Measurements from ENCODE around the gene MUL1. TPM values are rescaled to one million over a fixed set of nuclear protein-coding genes. Genes with fewer than 3 reads are reported as not detected.

Gene MUL1
- total and polyA plus RNA-seq, 4 donors, result 6.0 to 32.6 (median 24.6) TPM

DNA sequence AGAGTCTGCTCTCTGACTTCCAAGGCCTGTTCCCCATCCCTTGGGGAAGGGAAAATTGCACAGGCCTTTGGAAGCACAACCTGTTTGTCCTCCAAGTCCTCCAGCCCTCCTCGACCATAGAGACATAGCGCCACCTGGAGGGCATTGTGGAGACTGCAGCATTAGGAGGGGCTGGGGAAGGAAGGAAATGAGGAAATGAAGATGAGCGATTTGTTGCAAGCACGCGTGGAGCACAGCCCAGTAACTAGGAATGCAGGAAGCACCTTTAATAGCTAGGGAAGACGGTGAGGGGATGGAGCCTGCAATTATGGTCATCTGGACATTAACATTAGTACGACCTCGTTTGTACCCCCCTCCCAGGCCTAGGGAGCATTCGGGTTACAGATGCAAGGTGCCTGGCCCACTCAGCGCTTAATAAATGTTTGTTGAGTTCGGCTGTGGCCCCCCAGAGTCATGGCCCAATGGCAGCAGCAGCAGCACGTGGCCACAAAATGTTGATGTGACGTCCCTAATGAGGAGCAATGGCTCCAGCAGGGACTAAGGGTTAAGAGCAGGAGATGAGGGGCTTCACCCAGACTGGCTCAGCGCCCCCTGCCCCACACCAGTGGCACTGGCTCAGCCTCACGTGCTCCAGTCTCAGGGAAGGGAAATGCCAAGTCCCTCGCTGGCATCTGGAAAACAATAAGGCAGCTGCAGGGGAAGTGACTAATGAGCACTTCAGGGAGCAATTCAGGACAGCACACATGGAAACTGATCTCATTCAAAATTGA lies 13.9 kb downstream of the MUL1 start:
- Histone ChIP-seq H3K36me3 (ENCODE audit: control insufficient read depth in 4 of 4, insufficient read depth in 4 of 4, low read length in 4 of 4) (peaks cover 0 to 7% (median 1%) of the 10 kb centered on the region in 4 donors), H3K27ac (ENCODE audit: low read depth in 1 of 2, low read length in 1 of 2) (peak overlapping the region in 1 of 2 donors; percentile 80), H3K9me3 (ENCODE audit: control insufficient read depth in 4 of 4, insufficient read depth in 3 of 4, low read length in 3 of 4) (no peaks in the 10 kb centered on the region), H3K9ac (ENCODE audit: insufficient read depth in 1 of 2, low read length in 2 of 2) (no peak overlapping the region), H3K4me3 (no peak overlapping the region), H3K27me3 (ENCODE audit: control insufficient read depth in 3 of 3, insufficient read depth in 3 of 3, low read length in 2 of 3) (peaks cover 0 to 25% (median 0%) of the 10 kb centered on the region in 3 donors), H3K4me1 (ENCODE audit: control insufficient read depth in 5 of 5, insufficient read depth in 5 of 5, low read length in 5 of 5) (peaks cover 0 to 8% (median 0%) of the 10 kb centered on the region in 5 donors)
- DNase-seq (peak; percentile 89 to 92 (median 90)), ATAC-seq (ENCODE audit: insufficient read depth, low FRiP score) (peak; percentile 75)
- TF ChIP-seq, protein P1, sequence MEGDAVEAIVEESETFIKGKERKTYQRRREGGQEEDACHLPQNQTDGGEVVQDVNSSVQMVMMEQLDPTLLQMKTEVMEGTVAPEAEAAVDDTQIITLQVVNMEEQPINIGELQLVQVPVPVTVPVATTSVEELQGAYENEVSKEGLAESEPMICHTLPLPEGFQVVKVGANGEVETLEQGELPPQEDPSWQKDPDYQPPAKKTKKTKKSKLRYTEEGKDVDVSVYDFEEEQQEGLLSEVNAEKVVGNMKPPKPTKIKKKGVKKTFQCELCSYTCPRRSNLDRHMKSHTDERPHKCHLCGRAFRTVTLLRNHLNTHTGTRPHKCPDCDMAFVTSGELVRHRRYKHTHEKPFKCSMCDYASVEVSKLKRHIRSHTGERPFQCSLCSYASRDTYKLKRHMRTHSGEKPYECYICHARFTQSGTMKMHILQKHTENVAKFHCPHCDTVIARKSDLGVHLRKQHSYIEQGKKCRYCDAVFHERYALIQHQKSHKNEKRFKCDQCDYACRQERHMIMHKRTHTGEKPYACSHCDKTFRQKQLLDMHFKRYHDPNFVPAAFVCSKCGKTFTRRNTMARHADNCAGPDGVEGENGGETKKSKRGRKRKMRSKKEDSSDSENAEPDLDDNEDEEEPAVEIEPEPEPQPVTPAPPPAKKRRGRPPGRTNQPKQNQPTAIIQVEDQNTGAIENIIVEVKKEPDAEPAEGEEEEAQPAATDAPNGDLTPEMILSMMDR (IDR thresholded peaks at IDR 0.05; ENCODE audit: control extremely low read depth, extremely low read depth), result peak; percentile 99
- WGBS, 2 donors, result 2 to 3% methylated on average over 16 of the region's 16 CpGs

DNA sequence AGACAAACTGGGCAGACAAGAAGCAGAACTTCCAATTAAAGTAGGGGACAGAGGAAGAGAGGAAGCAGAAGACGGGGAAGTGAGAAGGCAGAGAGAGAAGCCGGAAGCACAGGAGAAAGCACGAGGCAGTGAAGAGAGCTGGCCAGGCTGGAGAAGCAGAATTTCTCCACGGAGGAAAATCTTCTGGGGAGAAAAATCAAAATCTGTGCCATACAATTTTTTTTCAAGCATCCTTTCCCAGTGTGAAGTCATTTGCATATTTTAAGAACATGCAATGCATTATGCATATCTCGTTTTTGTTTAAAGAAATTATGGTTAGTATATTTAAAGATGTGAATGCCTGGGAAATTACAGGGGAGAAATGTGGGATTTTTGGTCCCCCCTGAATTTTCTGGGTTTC lies 14.6 kb downstream of the MUL1 start:
- no peak for ATAC-seq (ENCODE audit: insufficient read depth, low FRiP score)
- WGBS, 2 donors, result 21 to 32% methylated on average over 5 of the region's 5 CpGs
- Histone ChIP-seq H3K27me3 (ENCODE audit: control insufficient read depth in 3 of 3, insufficient read depth in 3 of 3, low read length in 2 of 3) (peaks cover 0 to 29% (median 0%) of the 10 kb centered on the region in 3 donors), H3K9me3 (ENCODE audit: control insufficient read depth in 4 of 4, insufficient read depth in 3 of 4, low read length in 3 of 4) (no peaks in the 10 kb centered on the region), H3K27ac (ENCODE audit: low read depth in 1 of 2, low read length in 1 of 2) (no peak overlapping the region), H3K9ac (ENCODE audit: insufficient read depth in 1 of 2, low read length in 2 of 2) (no peak overlapping the region), H3K36me3 (ENCODE audit: control insufficient read depth in 4 of 4, insufficient read depth in 4 of 4, low read length in 4 of 4) (peaks cover 0 to 3% (median 0%) of the 10 kb centered on the region in 4 donors), H3K4me3 (no peak overlapping the region), H3K4me1 (ENCODE audit: control insufficient read depth in 5 of 5, insufficient read depth in 5 of 5, low read length in 5 of 5) (peaks cover 0 to 8% (median 0%) of the 10 kb centered on the region in 5 donors)
- TF ChIP-seq, protein P1 (IDR thresholded peaks at IDR 0.05; ENCODE audit: control extremely low read depth, extremely low read depth), result no peak
- DNase-seq, result no peak

DNA sequence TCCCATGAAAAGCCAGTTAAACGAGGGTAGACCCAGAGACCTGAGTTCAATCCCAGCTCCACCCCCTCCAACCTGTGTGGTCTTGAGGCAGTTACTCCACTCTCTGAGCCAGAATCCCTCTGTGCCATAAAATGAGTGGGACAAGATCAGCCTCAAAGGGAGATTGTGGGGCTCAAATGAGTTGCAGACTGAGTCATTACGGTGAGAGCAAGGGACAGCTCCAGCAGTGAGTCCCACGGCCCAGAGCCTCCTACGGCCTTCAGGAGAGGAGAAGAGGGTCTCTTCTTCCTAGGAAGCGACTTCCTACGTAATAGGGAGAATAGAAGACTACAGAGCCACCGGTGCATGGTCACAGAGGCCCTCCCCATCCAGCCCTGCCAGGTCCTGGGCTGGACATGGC lies 15.2 kb downstream of the MUL1 start:
- WGBS, 2 donors, result 73 to 79% methylated on average over 7 of the region's 7 CpGs
- no peak overlapping the region for H3K27ac ChIP-seq (ENCODE audit: low read depth in 1 of 2, low read length in 1 of 2)
- ATAC-seq (ENCODE audit: insufficient read depth, low FRiP score), result no peak

More for the DNA sequence above, 15.2 kb downstream of the MUL1 start:
- H3K36me3 ChIP-seq (ENCODE audit: control insufficient read depth in 4 of 4, insufficient read depth in 4 of 4, low read length in 4 of 4), result peaks cover 0 to 1% (median 0%) of the 10 kb centered on the region in 4 donors
- peaks cover 0 to 8% (median 0%) of the 10 kb centered on the region in 5 donors for H3K4me1 ChIP-seq (ENCODE audit: control insufficient read depth in 5 of 5, insufficient read depth in 5 of 5, low read length in 5 of 5)
- TF ChIP-seq, protein P1 (IDR thresholded peaks at IDR 0.05; ENCODE audit: control extremely low read depth, extremely low read depth), result no peak
- no peak overlapping the region for H3K4me3 ChIP-seq
- peaks cover 0 to 34% (median 0%) of the 10 kb centered on the region in 3 donors for H3K27me3 ChIP-seq (ENCODE audit: control insufficient read depth in 3 of 3, insufficient read depth in 3 of 3, low read length in 2 of 3)
- H3K9ac ChIP-seq (ENCODE audit: insufficient read depth in 1 of 2, low read length in 2 of 2), result no peak overlapping the region
- no peak for DNase-seq
- H3K9me3 ChIP-seq (ENCODE audit: control insufficient read depth in 4 of 4, insufficient read depth in 3 of 4, low read length in 3 of 4), result no peaks in the 10 kb centered on the region
